Measurements from ENCODE around the gene WRNIP1. TPM values are rescaled to one million over a fixed set of nuclear protein-coding genes. Genes with fewer than 3 reads are reported as not detected.
A peak's percentile ranks its signal among the peaks of the same experiment; 100 is the strongest.

The WRNIP1 gene
- total and polyA plus RNA-seq, 2 donors (not counting 1 experiment from before 2014, with no cell fraction given), result 29.7 to 40.8 TPM

GRCh38 chr6:2786269-2786668 lies 21.1 kb downstream of the WRNIP1 start:
- no peak for DNase-seq (ENCODE audit: low read depth in 2 of 2)
- Histone ChIP-seq H3K27ac (ENCODE audit: insufficient read depth, low read length) (no peak overlapping the region), H3K79me2 (ENCODE audit: control insufficient read depth, insufficient read depth, low read length) (peaks cover 5% of the 10 kb centered on the region), H3K9me3 (ENCODE audit: control insufficient read depth, insufficient read depth, low read depth, low read length) (no peaks in the 10 kb centered on the region), H3K9ac (ENCODE audit: insufficient read depth, low read length) (no peak overlapping the region), H3K4me2 (ENCODE audit: extremely low read depth, insufficient read depth, low read length) (no peak overlapping the region), H4K20me1 (ENCODE audit: control insufficient read depth, extremely low read depth, insufficient read depth, low read length) (no peaks in the 10 kb centered on the region), H3K27me3 (ENCODE audit: control insufficient read depth, insufficient read depth, low read length) (no peaks in the 10 kb centered on the region), H3K4me3 (replicated peaks in 1 of 4; ENCODE audit: control extremely low read depth in 1 of 4, insufficient read depth in 1 of 4, low read depth in 3 of 4, low read length in 4 of 4) (no peak overlapping the region), H2AFZ (ENCODE audit: low read length) (no peak overlapping the region), H3K4me1 (ENCODE audit: control insufficient read depth, extremely low read depth, insufficient read depth, low read length) (peaks cover 15% of the 10 kb centered on the region), H3K36me3 (ENCODE audit: control insufficient read depth, insufficient read depth, low read length) (peaks cover 8% of the 10 kb centered on the region)
- TF ChIP-seq CTCF (conservative IDR thresholded peaks at IDR 0.05 in 1 of 2, IDR thresholded peaks at IDR 0.05 in 1 of 2; ENCODE audit: low read depth in 1 of 2, low read length in 2 of 2), result no peak
- TF ChIP-seq EZH2 (IDR thresholded peaks at IDR 0.05; ENCODE audit: low read length, missing control alignments), result no peak

- Histone ChIP-seq H3K9me3 (ENCODE audit: control insufficient read depth, insufficient read depth, low read depth, low read length) (no peaks in the 10 kb centered on the region), H2AFZ (ENCODE audit: low read length) (peak overlapping the region; percentile 31), H3K4me3 (replicated peaks in 1 of 4; ENCODE audit: control extremely low read depth in 1 of 4, insufficient read depth in 1 of 4, low read depth in 3 of 4, low read length in 4 of 4) (peak overlapping the region in 3 of 4 experiments; percentile 34 to 40 (median 40)), H3K27ac (ENCODE audit: insufficient read depth, low read length) (peak overlapping the region; percentile 97), H3K4me1 (ENCODE audit: control insufficient read depth, extremely low read depth, insufficient read depth, low read length) (peaks cover 17% of the 10 kb centered on the region), H3K36me3 (ENCODE audit: control insufficient read depth, insufficient read depth, low read length) (no peaks in the 10 kb centered on the region), H3K9ac (ENCODE audit: insufficient read depth, low read length) (peak overlapping the region; percentile 71), H3K27me3 (ENCODE audit: control insufficient read depth, insufficient read depth, low read length) (no peaks in the 10 kb centered on the region), H3K4me2 (ENCODE audit: extremely low read depth, insufficient read depth, low read length) (peak overlapping the region; percentile 87), H4K20me1 (ENCODE audit: control insufficient read depth, extremely low read depth, insufficient read depth, low read length) (no peaks in the 10 kb centered on the region), H3K79me2 (ENCODE audit: control insufficient read depth, insufficient read depth, low read length) (peaks cover 1% of the 10 kb centered on the region)
- DNase-seq (ENCODE audit: low read depth in 2 of 2), result peak; percentile 81 to 91
- peak; percentile 80 to 87 for TF ChIP-seq CTCF (conservative IDR thresholded peaks at IDR 0.05 in 1 of 2, IDR thresholded peaks at IDR 0.05 in 1 of 2; ENCODE audit: low read depth in 1 of 2, low read length in 2 of 2)
- TF ChIP-seq EZH2 (IDR thresholded peaks at IDR 0.05; ENCODE audit: low read length, missing control alignments), result no peak
Measured at GRCh38 chr6:2790588-2791449, 25.6 kb downstream of the WRNIP1 start.

GRCh38 chr6:2791450-2791974 lies 26.3 kb downstream of the WRNIP1 start:
- Histone ChIP-seq H3K4me2 (ENCODE audit: extremely low read depth, insufficient read depth, low read length) (no peak overlapping the region), H3K36me3 (ENCODE audit: control insufficient read depth, insufficient read depth, low read length) (no peaks in the 10 kb centered on the region), H3K9me3 (ENCODE audit: control insufficient read depth, insufficient read depth, low read depth, low read length) (no peaks in the 10 kb centered on the region), H3K27me3 (ENCODE audit: control insufficient read depth, insufficient read depth, low read length) (no peaks in the 10 kb centered on the region), H4K20me1 (ENCODE audit: control insufficient read depth, extremely low read depth, insufficient read depth, low read length) (no peaks in the 10 kb centered on the region), H3K4me3 (replicated peaks in 1 of 4; ENCODE audit: control extremely low read depth in 1 of 4, insufficient read depth in 1 of 4, low read depth in 3 of 4, low read length in 4 of 4) (peak overlapping the region in 1 of 4 experiments; percentile 11), H3K9ac (ENCODE audit: insufficient read depth, low read length) (no peak overlapping the region), H3K79me2 (ENCODE audit: control insufficient read depth, insufficient read depth, low read length) (peaks cover 1% of the 10 kb centered on the region), H2AFZ (ENCODE audit: low read length) (no peak overlapping the region), H3K4me1 (ENCODE audit: control insufficient read depth, extremely low read depth, insufficient read depth, low read length) (peaks cover 17% of the 10 kb centered on the region), H3K27ac (ENCODE audit: insufficient read depth, low read length) (peak overlapping the region; percentile 97)
- DNase-seq (ENCODE audit: low read depth in 2 of 2), result peak in 1 of 2 donors; percentile 43
- TF ChIP-seq CTCF (conservative IDR thresholded peaks at IDR 0.05 in 1 of 2, IDR thresholded peaks at IDR 0.05 in 1 of 2; ENCODE audit: low read depth in 1 of 2, low read length in 2 of 2), result no peak

Data from fibroblast of lung (primary cell).